Hepatocyte (in vitro differentiated cells): ENCODE data around the gene PALLD.

Experiments used
- EZH2 ChIP-seq: fragments of 200-600 bp; sonication (generic); IDR thresholded peaks from 2 replicates; pipeline ENCODE4 v1.6.1; 2016; ENCODE audit warnings: antibody characterized with exemption, mild to moderate bottlenecking, borderline replicate concordance
- TF ChIP-seq, protein P1 (sequence below): fragments of 200-600 bp; sonication (generic); IDR thresholded peaks from 2 replicates; pipeline ENCODE4 v1.5.1; 2016; ENCODE audit warnings: antibody characterized with exemption, mild to moderate bottlenecking; ENCODE audit not compliant: poor library complexity

DNA sequence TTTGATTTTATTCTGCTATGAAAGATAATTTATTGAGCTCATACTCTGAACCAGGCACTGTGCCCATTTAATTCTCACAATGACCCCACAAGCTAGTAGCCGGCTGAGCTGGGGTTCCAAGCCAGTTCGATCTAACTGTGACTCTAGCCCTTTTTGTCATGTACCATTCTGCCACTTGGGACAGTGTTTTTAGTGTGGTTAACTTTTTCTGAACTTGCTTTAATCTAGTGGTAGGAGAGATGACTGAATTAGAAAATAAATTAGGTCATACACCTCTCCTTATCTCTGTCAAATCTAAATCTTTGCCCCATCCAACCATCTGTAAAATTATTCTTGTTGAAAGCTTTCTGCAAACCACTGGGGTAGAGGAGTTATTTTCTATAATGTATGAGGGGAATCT, 377.2 kb downstream of the PALLD start:
- TF ChIP-seq, protein P1, sequence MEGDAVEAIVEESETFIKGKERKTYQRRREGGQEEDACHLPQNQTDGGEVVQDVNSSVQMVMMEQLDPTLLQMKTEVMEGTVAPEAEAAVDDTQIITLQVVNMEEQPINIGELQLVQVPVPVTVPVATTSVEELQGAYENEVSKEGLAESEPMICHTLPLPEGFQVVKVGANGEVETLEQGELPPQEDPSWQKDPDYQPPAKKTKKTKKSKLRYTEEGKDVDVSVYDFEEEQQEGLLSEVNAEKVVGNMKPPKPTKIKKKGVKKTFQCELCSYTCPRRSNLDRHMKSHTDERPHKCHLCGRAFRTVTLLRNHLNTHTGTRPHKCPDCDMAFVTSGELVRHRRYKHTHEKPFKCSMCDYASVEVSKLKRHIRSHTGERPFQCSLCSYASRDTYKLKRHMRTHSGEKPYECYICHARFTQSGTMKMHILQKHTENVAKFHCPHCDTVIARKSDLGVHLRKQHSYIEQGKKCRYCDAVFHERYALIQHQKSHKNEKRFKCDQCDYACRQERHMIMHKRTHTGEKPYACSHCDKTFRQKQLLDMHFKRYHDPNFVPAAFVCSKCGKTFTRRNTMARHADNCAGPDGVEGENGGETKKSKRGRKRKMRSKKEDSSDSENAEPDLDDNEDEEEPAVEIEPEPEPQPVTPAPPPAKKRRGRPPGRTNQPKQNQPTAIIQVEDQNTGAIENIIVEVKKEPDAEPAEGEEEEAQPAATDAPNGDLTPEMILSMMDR = no peak
- no peak for TF ChIP-seq EZH2
